Tibial artery (tissue), 4 donors: Measurements from ENCODE around the gene NFATC2IP.

ENCODE experiments used
- DNase-seq, 2 donors: peaks; one replicate each; pipeline ENCODE4 v3.0.0-alpha.2; 2019
- H3K27ac ChIP-seq, 2 donors: fragments of 200-600 bp; sonication (generic) in 1 of 2; 1 replicate in 1 of 2; 2 replicates in 1 of 2; pipeline ENCODE4 v1.5.1; 2018 to 2019; ENCODE audit warnings: mild to moderate bottlenecking in 1 of 2
- H3K27me3 ChIP-seq, 2 donors: fragments of 200-600 bp; sonication (generic) in 1 of 2; one replicate each; pipeline versions ENCODE4 v1.5.1 to v1.6.0; 2016 to 2019
- H3K36me3 ChIP-seq, 3 donors: fragments of 200-600 bp; sonication (generic) in 2 of 3; one replicate each; pipeline ENCODE4 v1.5.1; 2016 to 2019; ENCODE audit warnings: mild to moderate bottlenecking in 2 of 3
- H3K4me1 ChIP-seq, 4 donors: fragments of 200-600 bp; sonication (generic) in 2 of 4; 1 replicate in 3 of 4; 2 replicates in 1 of 4; pipeline ENCODE4 v1.5.1; 2016 to 2019
- H3K4me3 ChIP-seq, 2 donors: fragments of 200-600 bp; sonication (generic) in 1 of 2; 1 replicate in 1 of 2; 2 replicates in 1 of 2; pipeline ENCODE4 v1.5.1; 2018 to 2019; ENCODE audit warnings: mild to moderate bottlenecking in 2 of 2
- H3K9me3 ChIP-seq, 3 donors: fragments of 200-600 bp; sonication (generic) in 1 of 3; one replicate each; pipeline ENCODE4 v1.5.1; 2016 to 2019
- CTCF ChIP-seq, 2 experiments: fragments of 200-600 bp in 1 of 2; fragments of 450-650 bp in 1 of 2; IDR thresholded peaks; one replicate each; pipeline ENCODE4 v1.5.1; 2017 to 2019; ENCODE audit warnings: antibody characterized with exemption in 2 of 2, mild to moderate bottlenecking in 1 of 2, moderate library complexity in 1 of 2
- intact Hi-C: fragments of 100-400 bp; cut with DNase I; formaldehyde crosslinking; loops from one replicate; pipeline ENCODE4 v1.15.0; 2023; ENCODE audit warnings: low total_unique reads

NFATC2IP gene

GRCh38 chr16:28950648-28951409, at the start of gene NFATC2IP:
Gene NFATC2IP, plus strand, starts transcription at chr16:28950937. Its CDS starts 75 bp downstream, at chr16:28951012.
- intact Hi-C loops, result no loop called here

GRCh38 chr16:28901862-28902261, 48.9 kb upstream of the NFATC2IP start:
- DNase-seq, result no peak
- Histone ChIP-seq H3K27me3 (no peaks in the 10 kb centered on the region), H3K27ac (no peak overlapping the region), H3K4me1 (no peaks in the 10 kb centered on the region), H3K36me3 (peaks cover 0 to 45% (median 19%) of the 10 kb centered on the region in 3 donors), H3K9me3 (no peaks in the 10 kb centered on the region), H3K4me3 (no peak overlapping the region)
- intact Hi-C loops, result no loop called here
- TF ChIP-seq CTCF (IDR thresholded peaks at IDR 0.05), result no peak

More at GRCh38 chr16:28950648-28951409, at the start of gene NFATC2IP:
- TF ChIP-seq CTCF (IDR thresholded peaks at IDR 0.05), result no peak
- DNase-seq, result peak; percentile 100
- Histone ChIP-seq H3K9me3 (no peaks in the 10 kb centered on the region), H3K27ac (peak within 1 kb of the TSS; percentile 87 to 90), H3K27me3 (no peaks in the 10 kb centered on the region), H3K36me3 (peaks cover 28 to 36% (median 30%) of the 10 kb centered on the region in 3 donors), H3K4me3 (peak within 1 kb of the TSS; percentile 78 to 92), H3K4me1 (peaks cover 0 to 27% (median 15%) of the 10 kb centered on the region in 4 donors)

- no peaks in the 10 kb centered on the region for H3K9me3 ChIP-seq
- no peak overlapping the region for H3K27ac ChIP-seq
- no peak for DNase-seq
- no peak overlapping the region for H3K4me3 ChIP-seq
- intact Hi-C loops, result no loop called here
- H3K4me1 ChIP-seq, result no peaks in the 10 kb centered on the region
- H3K36me3 ChIP-seq, result peaks cover under 1 to 52% (median 26%) of the 10 kb centered on the region in 3 donors
- no peaks in the 10 kb centered on the region for H3K27me3 ChIP-seq
- no peak for TF ChIP-seq CTCF (IDR thresholded peaks at IDR 0.05)
These were observed 47.8 kb upstream of the NFATC2IP start for GRCh38 chr16:28902909-28903308.

GRCh38 chr16:28903344-28904042, 47.2 kb upstream of the NFATC2IP start:
- Histone ChIP-seq H3K9me3 (no peaks in the 10 kb centered on the region), H3K4me1 (no peaks in the 10 kb centered on the region), H3K4me3 (no peak overlapping the region), H3K27me3 (no peaks in the 10 kb centered on the region), H3K27ac (no peak overlapping the region), H3K36me3 (peaks cover 7 to 53% (median 32%) of the 10 kb centered on the region in 3 donors)
- intact Hi-C loops, result no loop called here
- no peak for TF ChIP-seq CTCF (IDR thresholded peaks at IDR 0.05)
- no peak for DNase-seq

GRCh38 chr16:28904363-28904762, 46.4 kb upstream of the NFATC2IP start:
- no peak for TF ChIP-seq CTCF (IDR thresholded peaks at IDR 0.05)
- intact Hi-C loops, result no loop called here
- Histone ChIP-seq H3K36me3 (peaks cover 9 to 61% (median 33%) of the 10 kb centered on the region in 3 donors), H3K4me1 (no peaks in the 10 kb centered on the region), H3K9me3 (no peaks in the 10 kb centered on the region), H3K27me3 (no peaks in the 10 kb centered on the region), H3K4me3 (no peak overlapping the region), H3K27ac (no peak overlapping the region)
- DNase-seq, result no peak
